Endothelial cell of umbilical vein (primary cell): Measurements from ENCODE around the gene ARRB1. TPM values are rescaled to one million over a fixed set of nuclear protein-coding genes. Genes with fewer than 3 reads are reported as not detected.
"Not testable (repeated sequence)": the region's sequence is repeated elsewhere in the genome, so short reads cannot be mapped to it uniquely, and the experiment has no call there.

Experiments used
- BruUV-seq: library from RNA; stranded (reverse); fragments of 400-500 nt; replicated peaks from 2 replicates; lab custom pipeline; 2021; lab: Mats Ljungman, UMichigan
- CTCF ChIA-PET: fragments of 300-600, 350-600 bp; sonication (Branson Sonifier 250); formaldehyde crosslinking; loops from one replicate; lab custom pipeline; 2021; ENCODE audit warnings: antibody characterized with exemption, inconsistent platforms; lab: Charles Lee
- POLR2A ChIA-PET: fragments of 300-600, 350-600 bp; sonication (Branson Sonifier 250); formaldehyde crosslinking; loops from one replicate; lab custom pipeline; 2021; ENCODE audit warnings: antibody characterized with exemption, inconsistent platforms; lab: Charles Lee
- DNase-seq: peaks from one replicate; pipeline ENCODE4 v3.0.0-alpha.2; 2011; ENCODE audit warnings: low read depth, low spot score
- FAIRE-seq: peaks from 2 replicates; lab custom pipeline; 2011; peaks lifted over from hg19 to GRCh38; lab: Jason Lieb, UNC
- H2AFZ ChIP-seq: 2 replicates; pipeline ENCODE4 v1.6.0; 2012; ENCODE audit warnings: low read depth, low read length, control low read depth, inconsistent platforms
- H3K27ac ChIP-seq: 2 replicates; pipeline ENCODE4 v1.5.1; 2011; ENCODE audit warnings: low read depth, mild to moderate bottlenecking, control low read depth, low read length, moderate library complexity; ENCODE audit not compliant: insufficient read depth
- H3K27me3 ChIP-seq, 2 experiments: 2 replicates each; pipeline versions ENCODE4 v1.6.0 to v1.6.1; 2011; ENCODE audit warnings: low read length in 2 of 2, mixed read lengths in 1 of 2; ENCODE audit not compliant: control insufficient read depth in 2 of 2, insufficient read depth in 2 of 2
- H3K36me3 ChIP-seq, 2 experiments: 2 replicates in 1 of 2; 3 replicates in 1 of 2; pipeline ENCODE4 v1.5.1; 2011; ENCODE audit warnings: low read length in 2 of 2, mild to moderate bottlenecking in 1 of 2, moderate library complexity in 1 of 2; ENCODE audit not compliant: control insufficient read depth in 2 of 2, insufficient read depth in 2 of 2; ENCODE audit errors: extremely low read depth in 1 of 2
- H3K4me1 ChIP-seq: 3 replicates; pipeline ENCODE4 v1.5.1; 2011; ENCODE audit warnings: mild to moderate bottlenecking, low read length; ENCODE audit not compliant: control insufficient read depth, insufficient read depth; ENCODE audit errors: extremely low read depth
- H3K4me2 ChIP-seq: 2 replicates; pipeline ENCODE4 v1.6.1; 2011; ENCODE audit warnings: low read length, control low read depth, mixed read lengths; ENCODE audit not compliant: insufficient read depth
- H3K4me3 ChIP-seq, 3 experiments: fragments of 200-600 bp in 1 of 3; sonication (generic), shearing (Covaris generic) in 1 of 3; replicated peaks in 1 of 3; 2 replicates each; pipeline ENCODE4 v1.5.1; 2011 to 2016; ENCODE audit warnings: control low read depth in 3 of 3, low read length in 3 of 3, mild to moderate bottlenecking in 2 of 3, inconsistent platforms in 1 of 3, low read depth in 1 of 3, moderate library complexity in 1 of 3; ENCODE audit not compliant: insufficient read depth in 1 of 3
- H3K79me2 ChIP-seq: 2 replicates; pipeline ENCODE4 v1.6.0; 2012; ENCODE audit warnings: low read length, inconsistent platforms; ENCODE audit not compliant: control insufficient read depth, insufficient read depth
- H3K9ac ChIP-seq: replicated peaks from 2 replicates; pipeline ENCODE3; 2011; ENCODE audit warnings: low read length, control low read depth; ENCODE audit not compliant: insufficient read depth; ENCODE audit errors: extremely low read depth
- H3K9me1 ChIP-seq: replicated peaks from 3 replicates; pipeline ENCODE4 v1.6.0; 2011; ENCODE audit warnings: mild to moderate bottlenecking, low read length; ENCODE audit not compliant: control insufficient read depth, insufficient read depth; ENCODE audit errors: extremely low read depth
- H3K9me3 ChIP-seq: replicated peaks from 2 replicates; pipeline ENCODE4 v1.5.1; 2012; ENCODE audit warnings: low read length, inconsistent platforms; ENCODE audit not compliant: control insufficient read depth, insufficient read depth
- H4K20me1 ChIP-seq: replicated peaks from 2 replicates; pipeline ENCODE3; 2011; ENCODE audit warnings: mild to moderate bottlenecking, low read length; ENCODE audit not compliant: control insufficient read depth, insufficient read depth; ENCODE audit errors: extremely low read depth
- FOS ChIP-seq: IDR thresholded peaks from 2 replicates; pipeline ENCODE4 v1.6.1; 2011; ENCODE audit warnings: mild to moderate bottlenecking, low read length, moderate library complexity, borderline replicate concordance; ENCODE audit not compliant: insufficient read depth
- JUN ChIP-seq: IDR thresholded peaks from 2 replicates; pipeline ENCODE4 v1.6.1; 2011; ENCODE audit warnings: borderline replicate concordance, low read depth; ENCODE audit not compliant: insufficient read length, insufficient read depth
- POLR2AphosphoS5 ChIP-seq: IDR thresholded peaks from 2 replicates; pipeline ENCODE4 v1.6.1; 2012; ENCODE audit warnings: low read depth, mild to moderate bottlenecking, control low read depth, low read length, moderate library complexity; ENCODE audit not compliant: insufficient read depth
- dilution Hi-C: fragments of 300-500 bp; cut with MboI; formaldehyde crosslinking; loops from one replicate; pipeline ENCODE4 v1.15.0; 2019; ENCODE audit warnings: low sequenced_read_pairs; ENCODE audit not compliant: extremely low pct_ligation_motif_present
- intact Hi-C: fragments of 100-400 bp; cut with micrococcal nuclease; formaldehyde crosslinking; loops from one replicate; pipeline ENCODE4 v1.10.0; 2022
- polyA plus RNA-seq, 4 experiments: library from polyadenylated mRNA; depleted of rRNA in 3 of 4; stranded (reverse) in 3 of 4; unstranded in 1 of 4; fragments of >200 nt; gene quantifications; 2 replicates each; pipeline versions ENCODE4 v1.2.1 to v1.2.3, GENCODE V29; 2011 to 2012; ENCODE audit warnings: missing spikeins in 1 of 4
- total RNA-seq: library from RNA; stranded (reverse); gene quantifications from 2 replicates; pipeline ENCODE4 v1.2.3, GENCODE V29; 2021

The ARRB1 gene
- total and polyA plus RNA-seq, 2 donors (not counting 3 experiments of a cell fraction or from before 2014, with no cell fraction given) = 63.9 to 92.6 TPM

GRCh38 chr11:75365711-75366181 lies 14.3 kb upstream of the ARRB1 start:
- Histone ChIP-seq H3K4me2 (no peak overlapping the region), H3K36me3 (no peaks in the 10 kb centered on the region), H3K9ac (no peak overlapping the region), H3K4me1 (peaks cover 7% of the 10 kb centered on the region), H3K9me3 (no peaks in the 10 kb centered on the region), H3K79me2 (no peaks in the 10 kb centered on the region), H2AFZ (no peak overlapping the region), H3K4me3 (no peak overlapping the region), H3K9me1 (no peaks in the 10 kb centered on the region), H3K27ac (no peak overlapping the region), H4K20me1 (no peaks in the 10 kb centered on the region), H3K27me3 (peaks cover 0 to 1% of the 10 kb centered on the region in 2 experiments)
- DNase-seq (peak; percentile 60), FAIRE-seq (no peak)
- no TSS peak for BruUV-seq
- intact Hi-C loops = no loop called here
- TF ChIP-seq FOS (peak; percentile 33), JUN (peak; percentile 47), POLR2AphosphoS5 (no peak)
- dilution Hi-C loops = no loop called here
- ChIA-PET CTCF (interaction anchor here (0.8 kb wide), 1 partner anchor 13 kb away, joined by 3 read pairs; no protein-coding TSS in a partner anchor), POLR2A (no interaction called here)

GRCh38 chr11:75362285-75362684 lies 10.8 kb upstream of the ARRB1 start:
- H3K4me1 ChIP-seq, DNase-seq, H2AFZ ChIP-seq, intact Hi-C loops, H3K4me3 ChIP-seq, dilution Hi-C loops, H3K79me2 ChIP-seq, H3K9ac ChIP-seq, H4K20me1 ChIP-seq, POLR2A ChIA-PET, H3K9me3 ChIP-seq, H3K4me2 ChIP-seq, H3K9me1 ChIP-seq, H3K27me3 ChIP-seq, H3K36me3 ChIP-seq, H3K27ac ChIP-seq, BruUV-seq: not testable (repeated sequence)
- FAIRE-seq = peak; percentile 26
- CTCF ChIA-PET = interaction anchor here (1.1 to 1.7 kb wide), 6 partner anchors 8 to 91 kb away, joined by 3 to 6 read pairs (median 4); partner anchors contain the start of gene ARRB1
